CD4-positive, alpha-beta T cell (primary cell): ENCODE measurements around the gene BCAT1. TPM values are rescaled to one million over a fixed set of nuclear protein-coding genes. Genes with fewer than 3 reads are reported as not detected.

Experiments
- ATAC-seq: fragments of 200-7000 bp; cut with Tn5 transposase; one replicate; pipeline ENCODE4 v1.10.0; 2022; ENCODE audit warnings: mild to moderate bottlenecking; ENCODE audit not compliant: poor library complexity
- CTCF ChIA-PET: fragments of 350-600 bp; sonication (Branson Sonifier 250); formaldehyde crosslinking; loops from one replicate; lab custom pipeline; 2021; ENCODE audit warnings: antibody characterized with exemption, inconsistent platforms; lab: Charles Lee
- POLR2A ChIA-PET: fragments of 350-600 bp; sonication (Branson Sonifier 250); formaldehyde crosslinking; loops from one replicate; lab custom pipeline; 2021; ENCODE audit warnings: antibody characterized with exemption, inconsistent platforms; lab: Charles Lee
- DNase-seq, 14 experiments: peaks; one replicate each; pipeline ENCODE4 v3.0.0-alpha.2; 2013 to 2020; ENCODE audit warnings: mixed read lengths in 2 of 14
- H3K27ac ChIP-seq, 2 donors: one replicate each; pipeline versions ENCODE4 v1.5.1 to v1.7.0; 2013; ENCODE audit warnings: low read length in 2 of 2, low read depth in 1 of 2, mild to moderate bottlenecking in 1 of 2
- H3K27me3 ChIP-seq, 2 experiments: 1 replicate in 1 of 2; 2 replicates in 1 of 2; pipeline versions ENCODE4 v1.6.1 to v1.7.0; 2013; ENCODE audit warnings: low read length in 2 of 2, control low read depth in 1 of 2, mild to moderate bottlenecking in 1 of 2, moderate library complexity in 1 of 2; ENCODE audit not compliant: insufficient read depth in 2 of 2, control insufficient read depth in 1 of 2
- H3K36me3 ChIP-seq: one replicate; pipeline ENCODE4 v1.6.1; 2013; ENCODE audit warnings: low read length, control low read depth; ENCODE audit not compliant: insufficient read depth
- H3K4me1 ChIP-seq: one replicate; pipeline ENCODE4 v1.6.1; 2013; ENCODE audit warnings: low read length, control low read depth; ENCODE audit not compliant: insufficient read depth
- H3K4me3 ChIP-seq: one replicate; pipeline ENCODE4 v1.5.1; 2013; ENCODE audit warnings: mild to moderate bottlenecking, low read length, moderate library complexity
- H3K9me3 ChIP-seq, 2 experiments: 1 replicate in 1 of 2; 2 replicates in 1 of 2; pipeline versions ENCODE4 v1.6.1 to v1.7.0; 2013; ENCODE audit warnings: low read length in 2 of 2, mild to moderate bottlenecking in 2 of 2, control low read depth in 1 of 2, moderate library complexity in 1 of 2; ENCODE audit not compliant: control insufficient read depth in 1 of 2, insufficient read depth in 1 of 2
- H3K27ac Mint-ChIP-seq: one replicate; pipeline ENCODE4 v1.8.0; 2020; ENCODE audit warnings: mixed read lengths
- H3K27me3 Mint-ChIP-seq: one replicate; pipeline ENCODE4 v1.8.0; 2021; ENCODE audit warnings: mixed read lengths
- H3K36me3 Mint-ChIP-seq: one replicate; pipeline ENCODE4 v1.8.0; 2021; ENCODE audit warnings: low read depth, mixed read lengths
- H3K4me1 Mint-ChIP-seq: one replicate; pipeline ENCODE4 v1.8.0; 2021; ENCODE audit warnings: low read depth, mixed read lengths
- H3K4me3 Mint-ChIP-seq: one replicate; pipeline ENCODE4 v1.8.0; 2020; ENCODE audit warnings: mild to moderate bottlenecking, mixed read lengths
- H3K9me3 Mint-ChIP-seq: one replicate; pipeline ENCODE4 v1.8.0; 2020; ENCODE audit warnings: mixed read lengths
- CTCF ChIP-seq: fragments of 200-600 bp; IDR thresholded peaks from one replicate; pipeline ENCODE4 v1.8.0; 2022; ENCODE audit warnings: antibody characterized with exemption, mild to moderate bottlenecking
- intact Hi-C, 2 experiments: fragments of 100-400 bp; cut with DNase I in 1 of 2; cut with micrococcal nuclease in 1 of 2; formaldehyde crosslinking; loops; one replicate each; pipeline versions ENCODE4 v1.15.1 to v1.9.0; 2023 to 2025; cut with DNase I, micrococcal nuclease
- total RNA-seq, 174 experiments: library from RNA in 2 of 174; stranded (reverse) in 2 of 174; gene quantifications; one replicate each; pipeline ENCODE4 v1.2.3 and lab custom pipeline; 2021 to 2026

BCAT1 gene
- total RNA-seq, 2 experiments from 2014 or later: 0.34 to 0.91 TPM

DNA sequence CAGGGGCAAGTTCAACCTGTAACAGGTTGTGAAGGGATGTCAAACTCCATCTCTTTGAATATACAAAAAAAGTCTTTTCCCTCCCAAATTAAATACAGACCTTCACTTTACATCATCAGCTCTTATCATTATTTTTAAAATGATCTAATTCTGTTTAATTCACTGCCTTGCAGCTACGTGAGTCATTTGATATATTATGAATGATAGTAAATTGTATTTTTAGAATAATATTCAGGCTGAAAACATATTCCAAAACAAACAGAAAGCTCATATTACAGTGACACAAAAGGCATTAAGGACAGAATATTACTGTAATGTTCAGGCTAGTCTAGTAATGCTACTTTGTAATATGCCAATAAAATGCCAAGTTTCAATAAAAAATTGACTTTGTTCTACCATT lies 53.3 kb downstream of the BCAT1 start:
- no peaks in the 10 kb centered on the region for H3K9me3 ChIP-seq
- DNase-seq (no peak), ATAC-seq (no peak)
- Mint-ChIP-seq H3K36me3 (no peaks in the 10 kb centered on the region), H3K9me3 (no peaks in the 10 kb centered on the region), H3K27ac (no peak overlapping the region), H3K27me3 (peaks cover 12% of the 10 kb centered on the region), H3K4me3 (no peak overlapping the region), H3K4me1 (no peaks in the 10 kb centered on the region)
- ChIA-PET CTCF (no interaction called here), POLR2A (no interaction called here)
- peaks cover 0 to 4% of the 10 kb centered on the region in 2 experiments for H3K27me3 ChIP-seq
- no peak for TF ChIP-seq CTCF
- no peak overlapping the region for H3K27ac ChIP-seq
- H3K4me1 ChIP-seq: no peaks in the 10 kb centered on the region
- no peaks in the 10 kb centered on the region for H3K36me3 ChIP-seq
- intact Hi-C loops: no loop called here
- H3K4me3 ChIP-seq: no peak overlapping the region

DNA sequence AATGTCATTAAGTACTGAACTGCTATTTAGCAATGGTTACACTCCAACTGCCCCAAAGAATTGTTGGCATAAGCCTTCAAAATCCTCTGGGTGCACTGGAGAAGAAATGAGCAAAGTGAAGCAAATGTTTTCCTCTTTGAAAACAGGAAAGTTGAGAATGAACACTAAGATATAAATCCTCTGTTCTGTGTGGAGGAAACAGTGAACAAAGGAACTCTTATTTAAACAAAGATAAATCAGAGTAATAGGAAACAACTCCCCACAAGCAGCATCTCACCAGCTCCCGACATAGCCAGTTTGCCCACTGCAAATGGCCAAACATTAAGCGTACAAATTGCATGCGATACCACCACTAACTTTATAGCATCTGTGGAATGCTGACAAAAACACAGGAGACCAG lies 54.0 kb downstream of the BCAT1 start:
- no peak overlapping the region for H3K27ac Mint-ChIP-seq
- Histone ChIP-seq H3K4me3 (no peak overlapping the region), H3K9me3 (no peaks in the 10 kb centered on the region), H3K4me1 (no peaks in the 10 kb centered on the region), H3K27me3 (peaks cover 0 to 4% of the 10 kb centered on the region in 2 experiments), H3K36me3 (no peaks in the 10 kb centered on the region), H3K27ac (no peak overlapping the region)
- intact Hi-C loops: no loop called here
- H3K4me3 Mint-ChIP-seq: no peak overlapping the region
- POLR2A ChIA-PET: no interaction called here
- H3K27me3 Mint-ChIP-seq: peaks cover 12% of the 10 kb centered on the region
- H3K4me1 Mint-ChIP-seq: no peaks in the 10 kb centered on the region
- no peak for ATAC-seq
- H3K9me3 Mint-ChIP-seq: no peaks in the 10 kb centered on the region
- CTCF ChIA-PET: no interaction called here
- no peak for TF ChIP-seq CTCF
- DNase-seq: no peak
- no peaks in the 10 kb centered on the region for H3K36me3 Mint-ChIP-seq

DNA sequence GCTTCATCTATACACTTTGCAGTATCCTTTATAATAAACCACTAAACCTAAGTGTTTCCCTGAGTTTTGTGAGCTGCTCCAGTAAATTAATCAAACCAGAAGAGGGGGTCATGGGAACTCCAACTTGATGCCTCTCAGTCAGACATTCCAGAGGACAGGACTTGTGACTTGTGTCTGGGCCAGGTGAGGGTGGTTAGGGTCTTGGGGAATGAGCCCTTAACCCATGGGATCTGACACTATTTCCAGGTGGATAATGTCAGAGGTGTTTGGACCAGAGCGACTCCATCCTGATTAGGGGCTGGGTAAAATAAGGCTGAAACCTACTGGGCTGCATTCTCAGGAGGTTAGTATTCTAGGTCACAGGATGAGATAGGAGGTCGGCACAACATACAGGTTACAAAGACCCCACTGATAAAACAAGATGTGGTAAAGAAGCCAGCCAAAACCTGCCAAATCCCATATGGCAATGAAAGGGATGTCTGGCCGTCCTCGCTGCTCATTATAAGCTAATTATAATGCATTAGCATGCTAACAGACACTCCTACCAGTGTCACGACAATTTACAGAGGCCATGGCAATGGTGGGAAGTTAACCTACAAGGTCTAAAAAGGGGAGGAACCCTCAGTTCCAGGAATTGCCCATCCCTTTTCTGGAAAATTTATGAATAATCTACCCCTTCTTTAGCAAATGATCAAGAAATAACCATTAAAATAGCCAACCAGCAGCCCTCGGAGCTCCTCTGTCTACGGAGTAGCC lies 58.7 kb downstream of the BCAT1 start:
- no peaks in the 10 kb centered on the region for H3K9me3 Mint-ChIP-seq
- H3K27me3 ChIP-seq: peaks cover 0 to 4% of the 10 kb centered on the region in 2 experiments
- H3K4me1 ChIP-seq: no peaks in the 10 kb centered on the region
- DNase-seq: no peak
- H3K36me3 Mint-ChIP-seq: no peaks in the 10 kb centered on the region
- H3K27me3 Mint-ChIP-seq: no peaks in the 10 kb centered on the region
- H3K27ac Mint-ChIP-seq: no peak overlapping the region
- no peak for TF ChIP-seq CTCF
- H3K9me3 ChIP-seq: no peaks in the 10 kb centered on the region
- no peak overlapping the region for H3K4me3 Mint-ChIP-seq
- H3K4me1 Mint-ChIP-seq: no peaks in the 10 kb centered on the region
- H3K36me3 ChIP-seq: no peaks in the 10 kb centered on the region
- ChIA-PET POLR2A (no interaction called here), CTCF (no interaction called here)
- no peak overlapping the region for H3K4me3 ChIP-seq
- no peak overlapping the region for H3K27ac ChIP-seq
- intact Hi-C loops: no loop called here
- no peak for ATAC-seq
